H1 (cell line): ENCODE data around the gene ZNF571. TPM values are rescaled to one million over a fixed set of nuclear protein-coding genes. Genes with fewer than 3 reads are reported as not detected.

Experiments used
- CHD7 ChIP-seq: fragments of 300-600 bp; sonication (generic); IDR thresholded peaks from 2 replicates; pipeline ENCODE4 v1.7.1; 2012; ENCODE audit warnings: low read length, moderate library complexity, mild to moderate bottlenecking, inconsistent platforms; ENCODE audit not compliant: insufficient replicate concordance
- polyA plus RNA-seq, 7 experiments: library from polyadenylated mRNA; depleted of rRNA in 3 of 7; stranded (reverse) in 5 of 7; unstranded in 2 of 7; fragments of >200 nt in 5 of 7; fragments of 200-250 nt in 2 of 7; gene quantifications; 1 replicate in 5 of 7; 2 replicates in 1 of 7; 4 replicates in 1 of 7; pipeline versions ENCODE4 v1.2.1 to v1.2.3, GENCODE V29; 2011 to 2013; ENCODE audit warnings: missing spikeins in 2 of 7, mixed read lengths in 2 of 7
- total RNA-seq: library from RNA; stranded (reverse); fragmentation: NEBNext Ultra II Directional; extraction: Animal tissue kit (Norgen Biotek cat#: 25700); gene quantifications from 2 replicates; pipeline ENCODE4 v1.2.1, GENCODE V29; 2021

The ZNF571 gene
- total and polyA plus RNA-seq, 2 of the 8 experiments (the other 6 are each of a cell fraction or from before 2014, with no cell fraction given), result 1.8 to 3.9 TPM

GRCh38 chr19:37537391-37537947 lies 57.1 kb downstream of the ZNF571 start (continued):
- no peak for TF ChIP-seq CHD7
